Measurements from ENCODE around the gene PRKCQ. TPM values are rescaled to one million over a fixed set of nuclear protein-coding genes. Genes with fewer than 3 reads are reported as not detected.
A peak's percentile ranks its signal among the peaks of the same experiment; 100 is the strongest.

The PRKCQ gene
- total RNA-seq, 2 experiments from 2014 or later = 4.0 to 7.8 TPM

- Histone ChIP-seq H2AFZ (ENCODE audit: low read length) (peak overlapping the region; percentile 88; the same call in 1 of the 2 replicates), H3K79me2 (ENCODE audit: insufficient read depth, low read depth, low read length) (no peaks in the 10 kb centered on the region), H3K9me3 (ENCODE audit: low read length) (no peaks in the 10 kb centered on the region), H3K4me2 (ENCODE audit: low read length) (peak overlapping the region; percentile 63), H3K27ac (ENCODE audit: low read depth, low read length, poor library complexity, severe bottlenecking) (no peak overlapping the region), H3K4me1 (ENCODE audit: insufficient read depth, low read length, poor library complexity, severe bottlenecking) (peaks cover 36% of the 10 kb centered on the region), H3K9me2 (ENCODE audit: insufficient read depth, low read length) (no peaks in the 10 kb centered on the region), H3K4me3 (ENCODE audit: low read depth, low read length, poor library complexity, severe bottlenecking) (peak overlapping the region; percentile 29), H4K20me1 (ENCODE audit: insufficient read depth, low read length) (no peaks in the 10 kb centered on the region), H3K36me3 (ENCODE audit: insufficient read depth, low read length) (no peaks in the 10 kb centered on the region)
- intact Hi-C loops (cut with micrococcal nuclease; ENCODE audit: unreplicated experiment) = loop anchor here (1.0 to 10.0 kb wide), 7 partner anchors 53 to 456 kb away; partner anchors contain the start of genes PFKFB3 and RBM17
- POLR2A ChIA-PET = interaction anchor here (0.6 to 6.3 kb wide), 17 partner anchors 11 to 467 kb away, joined by 3 to 46 read pairs (median 4); partner anchors contain the start of gene PFKFB3
- no TSS peak for BruUV-seq (replicated peaks)
- TF ChIP-seq EZH2phosphoT487 (IDR thresholded peaks at IDR 0.05; ENCODE audit: borderline replicate concordance, low read depth, low read length) (no peak), CTCF (conservative IDR thresholded peaks at IDR 0.05; ENCODE audit: low read length) (no peak)
- DNase-seq (ENCODE audit: low spot score) = no peak
- CTCF ChIA-PET (ENCODE audit: unreplicated experiment) = interaction anchor here (0.7 to 2.2 kb wide), 9 partner anchors 12 to 250 kb away, joined by 3 to 17 read pairs (median 5); partner anchors contain the start of gene PFKFB3
Measured at GRCh38 chr10:6400821-6401465, 179.1 kb downstream of the PRKCQ start.

DNA sequence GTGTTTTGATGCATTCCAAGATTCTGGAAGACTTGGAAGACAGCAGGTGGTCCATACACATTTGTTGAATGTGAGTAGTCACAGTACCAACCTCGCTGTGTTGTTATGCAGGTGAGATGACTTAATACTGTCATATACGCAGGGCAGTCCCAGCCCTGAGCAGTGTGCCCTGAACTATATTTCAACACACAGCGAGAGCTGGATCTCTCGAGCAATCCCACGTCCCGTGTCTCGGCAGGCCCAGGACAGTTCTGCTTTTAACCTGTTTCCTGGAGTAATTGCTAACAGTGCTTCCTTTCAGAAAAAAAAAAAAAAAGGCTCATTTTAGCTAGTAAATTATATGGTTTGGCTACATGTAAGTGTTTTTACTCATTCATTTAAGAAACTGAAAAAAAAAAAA lies 179.7 kb downstream of the PRKCQ start:
- peak; percentile 22 for DNase-seq (ENCODE audit: low spot score)
- no TSS peak for BruUV-seq (replicated peaks)
- intact Hi-C loops (cut with micrococcal nuclease; ENCODE audit: unreplicated experiment) = loop anchor here (5.0 to 10.0 kb wide), 4 partner anchors 103 to 456 kb away; partner anchors contain the start of gene RBM17

More for the DNA sequence above, 179.7 kb downstream of the PRKCQ start:
- CTCF ChIA-PET (ENCODE audit: unreplicated experiment) = interaction anchor here (1.0 to 2.2 kb wide), 2 partner anchors 80 to 198 kb away, joined by 5 to 17 read pairs; partner anchors contain the start of gene PFKFB3
- Histone ChIP-seq H3K36me3 (ENCODE audit: insufficient read depth, low read length) (no peaks in the 10 kb centered on the region), H3K4me1 (ENCODE audit: insufficient read depth, low read length, poor library complexity, severe bottlenecking) (peaks cover 34% of the 10 kb centered on the region), H4K20me1 (ENCODE audit: insufficient read depth, low read length) (no peaks in the 10 kb centered on the region), H3K79me2 (ENCODE audit: insufficient read depth, low read depth, low read length) (no peaks in the 10 kb centered on the region), H3K4me2 (ENCODE audit: low read length) (peak overlapping the region; percentile 63), H2AFZ (ENCODE audit: low read length) (peak overlapping the region; percentile 88), H3K9me3 (ENCODE audit: low read length) (no peaks in the 10 kb centered on the region), H3K27ac (ENCODE audit: low read depth, low read length, poor library complexity, severe bottlenecking) (peak overlapping the region; percentile 2), H3K9me2 (ENCODE audit: insufficient read depth, low read length) (no peaks in the 10 kb centered on the region), H3K4me3 (ENCODE audit: low read depth, low read length, poor library complexity, severe bottlenecking) (peak overlapping the region; percentile 2)
- TF ChIP-seq CTCF (conservative IDR thresholded peaks at IDR 0.05; ENCODE audit: low read length) (no peak), EZH2phosphoT487 (IDR thresholded peaks at IDR 0.05; ENCODE audit: borderline replicate concordance, low read depth, low read length) (no peak)
- POLR2A ChIA-PET = interaction anchor here (0.6 to 6.3 kb wide), 12 partner anchors 12 to 267 kb away, joined by 3 to 46 read pairs (median 4); partner anchors contain the start of gene PFKFB3

Measured in OCI-LY7 (cell line).